ENCODE data around the gene MALT1.
A peak's percentile ranks its signal among the peaks of the same experiment; 100 is the strongest.

Gene MALT1

DNA sequence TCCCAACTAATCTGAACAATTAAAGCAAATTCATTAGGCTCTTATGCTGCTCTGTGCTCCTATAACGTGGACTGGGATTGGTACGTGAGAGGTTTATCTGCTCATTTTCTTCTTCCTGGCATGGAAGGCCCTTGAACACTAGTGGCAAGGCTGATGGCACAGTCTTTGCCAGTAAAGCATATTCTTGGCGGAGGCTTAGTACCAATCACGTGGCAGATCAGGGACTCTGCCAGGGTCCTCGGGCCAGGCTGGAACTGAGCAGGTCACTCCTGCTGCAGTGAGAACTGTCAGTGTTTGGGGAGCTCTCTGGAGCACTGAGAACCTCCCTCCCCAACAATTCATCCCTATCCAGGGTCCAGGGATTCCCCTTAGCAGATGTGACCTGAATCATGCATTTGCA lies 38.7 kb upstream of the MALT1 start:
- DNase-seq (ENCODE audit: low read depth), result no peak
- H3K4me3 ChIP-seq (ENCODE audit: low read depth, low read length), result no peak overlapping the region
- TF ChIP-seq, protein P1, sequence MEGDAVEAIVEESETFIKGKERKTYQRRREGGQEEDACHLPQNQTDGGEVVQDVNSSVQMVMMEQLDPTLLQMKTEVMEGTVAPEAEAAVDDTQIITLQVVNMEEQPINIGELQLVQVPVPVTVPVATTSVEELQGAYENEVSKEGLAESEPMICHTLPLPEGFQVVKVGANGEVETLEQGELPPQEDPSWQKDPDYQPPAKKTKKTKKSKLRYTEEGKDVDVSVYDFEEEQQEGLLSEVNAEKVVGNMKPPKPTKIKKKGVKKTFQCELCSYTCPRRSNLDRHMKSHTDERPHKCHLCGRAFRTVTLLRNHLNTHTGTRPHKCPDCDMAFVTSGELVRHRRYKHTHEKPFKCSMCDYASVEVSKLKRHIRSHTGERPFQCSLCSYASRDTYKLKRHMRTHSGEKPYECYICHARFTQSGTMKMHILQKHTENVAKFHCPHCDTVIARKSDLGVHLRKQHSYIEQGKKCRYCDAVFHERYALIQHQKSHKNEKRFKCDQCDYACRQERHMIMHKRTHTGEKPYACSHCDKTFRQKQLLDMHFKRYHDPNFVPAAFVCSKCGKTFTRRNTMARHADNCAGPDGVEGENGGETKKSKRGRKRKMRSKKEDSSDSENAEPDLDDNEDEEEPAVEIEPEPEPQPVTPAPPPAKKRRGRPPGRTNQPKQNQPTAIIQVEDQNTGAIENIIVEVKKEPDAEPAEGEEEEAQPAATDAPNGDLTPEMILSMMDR (IDR thresholded peaks at IDR 0.05; ENCODE audit: low read depth, low read length), result no peak
- TF ChIP-seq, protein P2, sequence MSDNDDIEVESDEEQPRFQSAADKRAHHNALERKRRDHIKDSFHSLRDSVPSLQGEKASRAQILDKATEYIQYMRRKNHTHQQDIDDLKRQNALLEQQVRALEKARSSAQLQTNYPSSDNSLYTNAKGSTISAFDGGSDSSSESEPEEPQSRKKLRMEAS (IDR thresholded peaks at IDR 0.05; ENCODE audit: low read depth, low read length), result no peak
- TF ChIP-seq POLR2A (IDR thresholded peaks at IDR 0.05; ENCODE audit: extremely low read depth, insufficient read length), result no peak
- no peak for TF ChIP-seq MYC (IDR thresholded peaks at IDR 0.05; ENCODE audit: low read depth, low read length)

DNA sequence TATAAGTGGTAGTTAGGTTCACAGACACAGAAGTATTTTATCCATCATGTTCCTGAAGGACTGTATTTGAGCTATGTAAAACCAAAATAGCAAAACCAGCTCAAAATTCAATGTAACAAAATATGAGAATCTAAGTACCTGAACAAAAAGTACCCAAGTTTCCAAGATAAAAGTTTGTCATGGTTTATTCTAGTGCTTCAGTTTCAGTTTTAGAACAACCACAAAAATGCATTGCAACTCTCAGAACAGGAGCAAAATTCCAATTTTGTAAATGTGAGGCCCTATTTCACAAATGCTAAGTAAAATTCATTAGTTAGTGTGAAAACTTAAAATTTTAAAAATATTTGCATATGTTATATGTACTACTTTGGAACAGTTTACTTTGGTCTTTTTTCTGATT lies 37.4 kb upstream of the MALT1 start:
- no peak for TF ChIP-seq MYC (IDR thresholded peaks at IDR 0.05; ENCODE audit: low read depth, low read length)
- TF ChIP-seq, protein P2 (IDR thresholded peaks at IDR 0.05; ENCODE audit: low read depth, low read length), result no peak
- TF ChIP-seq POLR2A (IDR thresholded peaks at IDR 0.05; ENCODE audit: extremely low read depth, insufficient read length), result no peak
- TF ChIP-seq, protein P1 (IDR thresholded peaks at IDR 0.05; ENCODE audit: low read depth, low read length), result no peak
- no peak for DNase-seq (ENCODE audit: low read depth)

DNA sequence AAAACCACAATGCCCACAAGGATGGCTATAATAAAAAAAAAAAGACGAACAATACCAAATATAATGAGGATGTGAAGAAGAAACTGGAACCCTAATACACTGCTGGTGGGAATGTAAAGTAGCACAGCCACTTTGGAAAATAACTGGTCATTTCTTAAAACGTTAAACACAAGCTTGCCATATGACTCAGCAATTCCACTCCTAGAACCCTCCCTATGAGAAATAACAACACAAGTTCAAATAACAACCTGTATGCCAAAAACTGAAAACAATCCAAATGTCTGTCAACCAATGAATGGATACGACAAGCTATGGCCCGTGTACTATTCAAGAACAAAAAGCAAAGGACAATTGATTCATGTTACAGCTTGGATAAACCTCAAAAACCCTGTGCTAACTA lies 35.4 kb upstream of the MALT1 start:
- H3K4me3 ChIP-seq (ENCODE audit: low read depth, low read length), result no peak overlapping the region
- TF ChIP-seq, protein P1 (IDR thresholded peaks at IDR 0.05; ENCODE audit: low read depth, low read length), result no peak
- TF ChIP-seq, protein P2 (IDR thresholded peaks at IDR 0.05; ENCODE audit: low read depth, low read length), result no peak
- peak; percentile 12 for DNase-seq (ENCODE audit: low read depth)

More for the DNA sequence above, 37.4 kb upstream of the MALT1 start:
- no peak overlapping the region for H3K4me3 ChIP-seq (ENCODE audit: low read depth, low read length)

DNA sequence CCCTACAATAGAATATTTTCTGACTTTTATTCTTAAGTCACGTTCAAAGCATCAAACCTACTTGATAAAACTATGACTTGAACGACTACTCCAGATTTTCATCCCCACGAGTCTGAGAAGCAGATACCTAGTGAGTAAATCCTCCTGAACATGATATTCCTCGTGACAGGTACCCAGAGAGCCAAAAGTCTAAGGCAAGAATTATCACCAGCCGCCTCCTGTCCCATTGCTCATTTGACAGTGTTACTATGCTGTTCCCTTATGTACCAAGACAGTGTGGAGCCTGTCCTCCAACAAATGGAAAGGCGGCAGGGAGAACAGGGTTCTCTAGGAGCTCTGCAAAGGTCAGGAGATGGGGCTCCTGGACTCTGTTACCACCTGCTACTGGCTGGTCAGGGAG lies 34.1 kb upstream of the MALT1 start:
- H3K4me3 ChIP-seq (ENCODE audit: low read depth, low read length), result no peak overlapping the region
- no peak for DNase-seq (ENCODE audit: low read depth)
- TF ChIP-seq POLR2A (IDR thresholded peaks at IDR 0.05; ENCODE audit: extremely low read depth, insufficient read length) (no peak), MYC (IDR thresholded peaks at IDR 0.05; ENCODE audit: low read depth, low read length) (no peak)
- TF ChIP-seq, protein P1 (IDR thresholded peaks at IDR 0.05; ENCODE audit: low read depth, low read length), result no peak
- TF ChIP-seq, protein P2 (IDR thresholded peaks at IDR 0.05; ENCODE audit: low read depth, low read length), result no peak

DNA sequence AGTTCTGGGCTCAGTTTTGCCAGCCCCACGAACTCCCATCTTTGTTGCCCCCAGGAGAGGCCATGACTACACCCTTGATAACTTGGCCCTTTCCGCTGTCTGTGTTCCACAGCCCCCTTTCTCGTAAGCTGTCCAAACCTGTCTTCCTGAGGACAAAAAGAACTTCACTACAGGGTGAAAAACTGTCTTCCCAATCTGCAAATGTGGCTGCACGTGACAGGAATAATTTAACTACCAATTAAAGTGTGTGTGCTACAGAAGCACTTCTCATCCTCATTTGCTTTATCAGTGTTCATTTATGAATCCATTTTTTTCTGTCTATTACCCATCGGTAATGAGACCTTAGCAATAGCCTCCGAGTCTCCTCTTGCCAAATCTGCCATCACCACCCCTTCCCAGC lies 33.3 kb upstream of the MALT1 start:
- TF ChIP-seq MYC (IDR thresholded peaks at IDR 0.05; ENCODE audit: low read depth, low read length), result no peak
- TF ChIP-seq, protein P1 (IDR thresholded peaks at IDR 0.05; ENCODE audit: low read depth, low read length), result no peak
- no peak for TF ChIP-seq POLR2A (IDR thresholded peaks at IDR 0.05; ENCODE audit: extremely low read depth, insufficient read length)
- TF ChIP-seq, protein P2 (IDR thresholded peaks at IDR 0.05; ENCODE audit: low read depth, low read length), result no peak
- no peak for DNase-seq (ENCODE audit: low read depth)

DNA sequence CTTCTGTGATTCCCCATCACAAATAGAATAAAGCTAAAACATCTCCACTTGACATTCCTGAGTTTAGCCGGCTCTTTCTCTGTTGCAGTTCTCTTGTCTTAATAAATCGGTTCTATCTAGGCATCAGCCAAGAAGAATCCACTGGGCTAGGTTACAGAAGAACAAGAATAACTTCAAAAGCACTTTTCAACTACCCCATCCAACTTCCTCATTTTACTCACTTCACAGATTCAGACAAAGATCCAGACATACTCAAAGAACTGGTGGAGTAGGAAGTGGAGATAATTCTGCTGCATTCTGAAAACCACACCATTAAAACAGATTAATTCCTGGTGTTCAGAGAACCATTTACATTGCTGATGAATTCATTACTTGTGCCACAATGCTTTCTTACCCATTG lies 32.8 kb upstream of the MALT1 start:
- peak; percentile 66 for DNase-seq (ENCODE audit: low read depth)
- TF ChIP-seq, protein P2 (IDR thresholded peaks at IDR 0.05; ENCODE audit: low read depth, low read length), result no peak
- TF ChIP-seq POLR2A (IDR thresholded peaks at IDR 0.05; ENCODE audit: extremely low read depth, insufficient read length) (no peak), MYC (IDR thresholded peaks at IDR 0.05; ENCODE audit: low read depth, low read length) (no peak)
- TF ChIP-seq, protein P1 (IDR thresholded peaks at IDR 0.05; ENCODE audit: low read depth, low read length), result no peak
- H3K4me3 ChIP-seq (ENCODE audit: low read depth, low read length), result no peak overlapping the region

More for the DNA sequence above, 33.3 kb upstream of the MALT1 start:
- no peak overlapping the region for H3K4me3 ChIP-seq (ENCODE audit: low read depth, low read length)

Measured in NB4 (cell line).